ENCODE data around the gene RFT1.

DNA sequence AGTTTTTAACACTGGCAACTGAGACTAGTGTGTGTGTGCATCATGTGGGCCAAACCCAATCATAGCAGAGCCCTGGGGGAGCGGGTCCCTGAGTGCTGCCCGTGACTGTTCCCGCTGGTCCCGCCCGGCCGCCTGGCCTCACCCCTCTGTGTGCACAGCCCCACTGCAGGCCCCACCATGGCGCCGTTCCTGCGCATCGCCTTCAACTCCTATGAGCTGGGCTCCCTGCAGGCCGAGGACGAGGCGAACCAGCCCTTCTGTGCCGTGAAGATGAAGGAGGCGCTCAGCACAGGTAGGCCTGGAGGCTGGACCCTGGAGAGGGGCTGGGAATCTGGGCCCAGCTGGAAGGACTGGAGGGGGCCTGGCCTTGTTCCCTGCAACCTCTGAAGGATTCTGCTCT lies 48.0 kb upstream of the RFT1 start:
- TF ChIP-seq, protein P1, sequence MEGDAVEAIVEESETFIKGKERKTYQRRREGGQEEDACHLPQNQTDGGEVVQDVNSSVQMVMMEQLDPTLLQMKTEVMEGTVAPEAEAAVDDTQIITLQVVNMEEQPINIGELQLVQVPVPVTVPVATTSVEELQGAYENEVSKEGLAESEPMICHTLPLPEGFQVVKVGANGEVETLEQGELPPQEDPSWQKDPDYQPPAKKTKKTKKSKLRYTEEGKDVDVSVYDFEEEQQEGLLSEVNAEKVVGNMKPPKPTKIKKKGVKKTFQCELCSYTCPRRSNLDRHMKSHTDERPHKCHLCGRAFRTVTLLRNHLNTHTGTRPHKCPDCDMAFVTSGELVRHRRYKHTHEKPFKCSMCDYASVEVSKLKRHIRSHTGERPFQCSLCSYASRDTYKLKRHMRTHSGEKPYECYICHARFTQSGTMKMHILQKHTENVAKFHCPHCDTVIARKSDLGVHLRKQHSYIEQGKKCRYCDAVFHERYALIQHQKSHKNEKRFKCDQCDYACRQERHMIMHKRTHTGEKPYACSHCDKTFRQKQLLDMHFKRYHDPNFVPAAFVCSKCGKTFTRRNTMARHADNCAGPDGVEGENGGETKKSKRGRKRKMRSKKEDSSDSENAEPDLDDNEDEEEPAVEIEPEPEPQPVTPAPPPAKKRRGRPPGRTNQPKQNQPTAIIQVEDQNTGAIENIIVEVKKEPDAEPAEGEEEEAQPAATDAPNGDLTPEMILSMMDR (IDR thresholded peaks at IDR 0.05; ENCODE audit: insufficient read depth, low read depth, low read length), result no peak
- TF ChIP-seq EZH2 (IDR thresholded peaks at IDR 0.05; ENCODE audit: insufficient read depth, low read length), result no peak
